ENCODE measurements around the gene RELN.

DNA sequence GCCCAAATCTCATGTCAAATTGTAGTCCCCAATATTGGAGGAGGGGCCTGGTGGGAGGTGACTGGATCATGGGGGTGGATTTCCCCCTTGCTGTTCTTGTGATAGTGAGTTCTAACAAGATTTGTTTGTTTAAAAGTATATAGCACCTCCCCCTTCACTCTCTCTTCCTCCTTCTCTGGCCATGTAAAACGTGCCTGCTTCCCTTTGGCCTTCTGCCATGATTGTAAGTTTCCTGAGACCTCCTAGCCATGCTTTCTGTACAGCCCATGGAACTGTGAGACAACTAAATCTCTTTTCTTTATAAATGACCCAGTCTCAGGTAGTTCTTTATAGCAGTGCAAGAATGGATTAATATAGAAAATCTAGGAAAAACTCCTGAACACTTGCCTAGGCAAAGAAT, 341.3 kb downstream of the RELN start:
- TF ChIP-seq, protein P1, sequence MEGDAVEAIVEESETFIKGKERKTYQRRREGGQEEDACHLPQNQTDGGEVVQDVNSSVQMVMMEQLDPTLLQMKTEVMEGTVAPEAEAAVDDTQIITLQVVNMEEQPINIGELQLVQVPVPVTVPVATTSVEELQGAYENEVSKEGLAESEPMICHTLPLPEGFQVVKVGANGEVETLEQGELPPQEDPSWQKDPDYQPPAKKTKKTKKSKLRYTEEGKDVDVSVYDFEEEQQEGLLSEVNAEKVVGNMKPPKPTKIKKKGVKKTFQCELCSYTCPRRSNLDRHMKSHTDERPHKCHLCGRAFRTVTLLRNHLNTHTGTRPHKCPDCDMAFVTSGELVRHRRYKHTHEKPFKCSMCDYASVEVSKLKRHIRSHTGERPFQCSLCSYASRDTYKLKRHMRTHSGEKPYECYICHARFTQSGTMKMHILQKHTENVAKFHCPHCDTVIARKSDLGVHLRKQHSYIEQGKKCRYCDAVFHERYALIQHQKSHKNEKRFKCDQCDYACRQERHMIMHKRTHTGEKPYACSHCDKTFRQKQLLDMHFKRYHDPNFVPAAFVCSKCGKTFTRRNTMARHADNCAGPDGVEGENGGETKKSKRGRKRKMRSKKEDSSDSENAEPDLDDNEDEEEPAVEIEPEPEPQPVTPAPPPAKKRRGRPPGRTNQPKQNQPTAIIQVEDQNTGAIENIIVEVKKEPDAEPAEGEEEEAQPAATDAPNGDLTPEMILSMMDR (IDR thresholded peaks at IDR 0.05) = no peak
- no peak for TF ChIP-seq EZH2 (IDR thresholded peaks at IDR 0.05; ENCODE audit: borderline replicate concordance, insufficient read depth, low read depth, low read length, poor library complexity, severe bottlenecking)

Data from B cell (primary cell).